PC-9 (cell line): ENCODE results near the gene PPP1R9B.

ENCODE experiments used
- EZH2 ChIP-seq: fragments of 200-600 bp; sonication (generic); IDR thresholded peaks from 2 replicates; pipeline ENCODE4 v1.8.0; 2017; ENCODE audit warnings: antibody characterized with exemption, low read depth
- TF ChIP-seq, protein P1 (sequence below): fragments of 200-600 bp; sonication (generic); conservative IDR thresholded peaks from 2 replicates; pipeline ENCODE4 v1.6.1; 2017; ENCODE audit warnings: mixed run types, antibody characterized with exemption, mild to moderate bottlenecking, moderate library complexity

DNA sequence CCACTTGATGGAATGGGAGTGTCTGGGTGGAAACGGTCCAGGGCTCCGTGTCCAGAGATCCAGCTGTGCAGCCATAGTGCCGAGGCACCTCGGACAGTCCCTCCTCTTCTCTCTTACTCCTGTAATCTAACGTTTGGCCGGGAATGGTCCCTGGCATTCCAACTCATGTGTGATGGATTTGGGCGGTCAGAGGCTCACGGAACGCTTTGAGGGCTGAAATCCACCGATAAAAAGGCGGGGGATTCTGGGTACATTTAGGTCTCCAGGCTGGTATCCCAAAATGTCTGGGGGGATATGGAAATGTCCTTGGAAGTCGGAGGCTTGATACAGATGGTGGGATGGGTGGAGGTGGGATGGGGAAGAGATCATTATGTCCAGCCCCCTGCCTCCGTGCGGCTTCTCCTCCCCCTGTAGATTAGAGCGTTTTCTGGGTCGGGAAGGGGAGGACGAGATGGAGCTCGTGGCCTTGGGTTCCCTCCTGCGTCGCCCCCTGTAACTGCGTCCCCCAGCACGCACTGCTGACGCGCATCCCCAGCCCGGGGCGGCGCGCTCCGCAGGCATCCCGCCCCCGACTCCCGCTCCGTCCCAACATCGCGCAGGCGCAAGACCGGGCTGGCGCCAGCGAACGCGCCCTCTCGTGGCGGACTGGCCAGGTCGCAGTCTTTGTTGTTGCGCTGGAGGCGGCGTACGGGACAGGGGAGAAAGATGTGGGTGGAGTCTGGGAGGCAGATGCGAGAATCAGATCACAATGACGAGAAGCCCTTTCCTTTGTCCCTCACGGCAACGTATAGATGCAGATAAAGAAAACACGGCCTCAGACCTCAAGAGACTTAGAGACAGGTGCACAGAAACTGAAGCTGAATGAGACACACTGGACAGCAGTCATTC lies 10.8 kb upstream of the PPP1R9B start:
- TF ChIP-seq, protein P1, sequence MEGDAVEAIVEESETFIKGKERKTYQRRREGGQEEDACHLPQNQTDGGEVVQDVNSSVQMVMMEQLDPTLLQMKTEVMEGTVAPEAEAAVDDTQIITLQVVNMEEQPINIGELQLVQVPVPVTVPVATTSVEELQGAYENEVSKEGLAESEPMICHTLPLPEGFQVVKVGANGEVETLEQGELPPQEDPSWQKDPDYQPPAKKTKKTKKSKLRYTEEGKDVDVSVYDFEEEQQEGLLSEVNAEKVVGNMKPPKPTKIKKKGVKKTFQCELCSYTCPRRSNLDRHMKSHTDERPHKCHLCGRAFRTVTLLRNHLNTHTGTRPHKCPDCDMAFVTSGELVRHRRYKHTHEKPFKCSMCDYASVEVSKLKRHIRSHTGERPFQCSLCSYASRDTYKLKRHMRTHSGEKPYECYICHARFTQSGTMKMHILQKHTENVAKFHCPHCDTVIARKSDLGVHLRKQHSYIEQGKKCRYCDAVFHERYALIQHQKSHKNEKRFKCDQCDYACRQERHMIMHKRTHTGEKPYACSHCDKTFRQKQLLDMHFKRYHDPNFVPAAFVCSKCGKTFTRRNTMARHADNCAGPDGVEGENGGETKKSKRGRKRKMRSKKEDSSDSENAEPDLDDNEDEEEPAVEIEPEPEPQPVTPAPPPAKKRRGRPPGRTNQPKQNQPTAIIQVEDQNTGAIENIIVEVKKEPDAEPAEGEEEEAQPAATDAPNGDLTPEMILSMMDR, result peak; percentile 88
- no peak for TF ChIP-seq EZH2
